COLO668 (cell line): Measurements from ENCODE around the gene AMACR.

Experiments used
- DNase-seq: peaks from one replicate; lab custom pipeline; 2025; ENCODE audit not compliant: unreplicated experiment; lab: John Stamatoyannopoulos, UW

AMACR gene

DNA sequence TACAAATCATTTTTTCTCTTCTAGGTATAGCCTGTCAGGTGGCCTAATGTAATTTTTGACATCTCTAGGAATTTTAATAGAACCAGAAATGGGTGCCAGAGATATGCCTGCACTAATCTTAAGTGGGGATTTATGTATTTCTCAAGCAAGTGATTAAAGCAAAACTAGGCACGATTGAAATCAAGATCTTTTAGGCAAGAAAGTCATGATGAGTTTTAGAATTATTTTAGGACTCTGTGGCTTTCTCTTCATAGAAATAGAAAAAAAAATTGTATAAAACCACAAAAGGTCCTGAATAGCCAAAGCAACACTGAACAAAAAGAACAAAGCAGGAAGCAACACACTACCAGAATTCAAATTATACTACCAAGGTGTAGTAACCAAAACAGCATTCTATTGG lies 952 bp upstream of the AMACR start:
- no peak for DNase-seq

DNA sequence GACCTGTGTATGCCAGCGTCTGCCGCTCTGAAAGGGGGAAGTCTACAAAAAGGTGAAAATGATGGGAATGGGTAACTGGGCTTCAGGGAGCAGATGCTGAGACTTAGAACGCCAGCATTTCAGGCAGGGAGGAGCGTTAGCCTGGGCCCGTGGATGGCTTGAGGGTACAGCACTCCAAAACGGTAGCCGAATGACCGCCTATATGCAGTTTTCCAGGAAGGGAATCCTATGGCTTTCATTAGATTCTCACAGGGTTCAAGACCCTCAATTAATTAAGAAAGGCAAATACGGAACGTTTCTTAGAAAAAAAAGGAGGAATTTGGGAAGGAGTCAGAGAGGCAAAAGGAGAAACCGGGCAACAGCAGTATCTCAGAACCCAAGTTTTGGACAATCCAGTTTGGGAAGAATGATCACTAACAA lies 639 bp downstream of the AMACR start:
- peak; percentile 19 for DNase-seq

DNA sequence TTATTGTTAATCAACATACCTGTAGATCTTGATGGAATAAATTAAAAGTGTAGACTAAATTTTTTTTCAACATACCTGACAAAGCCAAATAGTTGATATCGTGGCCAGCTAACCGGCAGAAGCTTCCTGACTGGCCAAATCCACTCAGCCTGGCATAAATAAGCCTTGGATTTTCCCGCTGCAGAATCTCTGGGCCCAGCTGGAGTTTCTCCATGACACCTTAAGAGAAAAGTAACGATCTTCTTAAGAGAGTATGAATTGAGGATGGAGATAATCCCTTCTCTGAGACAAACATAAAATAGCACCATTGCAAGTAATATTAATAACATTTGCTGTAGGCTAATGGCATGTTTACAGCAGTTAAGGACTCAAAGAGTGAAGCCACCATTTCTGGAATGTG lies 2.2 kb downstream of the AMACR start:
- no peak for DNase-seq

DNA sequence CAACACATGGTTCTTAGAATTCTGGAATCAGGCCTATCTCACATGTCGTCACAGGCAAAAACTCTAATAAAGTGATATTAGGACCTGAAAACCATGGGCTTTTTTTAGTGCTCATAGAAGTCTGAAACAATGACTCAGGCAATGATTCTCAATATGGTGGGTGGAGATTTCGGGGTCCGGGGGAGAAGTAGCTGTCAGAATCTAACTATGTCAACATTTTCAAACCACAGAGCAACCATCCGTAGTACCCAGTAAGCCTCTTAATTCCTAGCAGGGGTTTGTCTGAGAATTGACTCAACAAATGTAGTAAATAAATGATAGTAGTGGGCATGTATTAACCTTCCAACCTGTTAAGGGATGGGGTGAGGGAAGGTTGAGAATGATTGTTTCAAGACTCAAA lies 2.6 kb downstream of the AMACR start:
- no peak for DNase-seq

DNA sequence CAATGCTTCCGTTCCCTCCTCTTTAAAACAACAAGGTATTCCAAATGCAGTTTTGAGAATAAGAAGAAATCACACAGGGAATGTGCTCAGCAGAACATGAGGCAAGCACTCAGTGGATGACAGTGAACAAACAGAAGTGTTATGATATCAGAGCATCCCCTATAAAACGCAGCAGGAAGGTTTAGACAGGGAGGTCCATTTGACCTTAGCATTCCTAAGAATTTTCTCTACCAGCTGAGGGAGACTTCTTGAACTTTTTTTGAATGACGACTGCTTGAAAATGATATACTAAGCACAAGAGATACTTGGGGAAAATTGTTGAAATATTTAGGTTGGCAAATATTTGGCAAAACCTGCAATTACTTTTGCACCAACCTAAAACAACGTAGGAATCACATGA lies 3.9 kb downstream of the AMACR start:
- DNase-seq = no peak

DNA sequence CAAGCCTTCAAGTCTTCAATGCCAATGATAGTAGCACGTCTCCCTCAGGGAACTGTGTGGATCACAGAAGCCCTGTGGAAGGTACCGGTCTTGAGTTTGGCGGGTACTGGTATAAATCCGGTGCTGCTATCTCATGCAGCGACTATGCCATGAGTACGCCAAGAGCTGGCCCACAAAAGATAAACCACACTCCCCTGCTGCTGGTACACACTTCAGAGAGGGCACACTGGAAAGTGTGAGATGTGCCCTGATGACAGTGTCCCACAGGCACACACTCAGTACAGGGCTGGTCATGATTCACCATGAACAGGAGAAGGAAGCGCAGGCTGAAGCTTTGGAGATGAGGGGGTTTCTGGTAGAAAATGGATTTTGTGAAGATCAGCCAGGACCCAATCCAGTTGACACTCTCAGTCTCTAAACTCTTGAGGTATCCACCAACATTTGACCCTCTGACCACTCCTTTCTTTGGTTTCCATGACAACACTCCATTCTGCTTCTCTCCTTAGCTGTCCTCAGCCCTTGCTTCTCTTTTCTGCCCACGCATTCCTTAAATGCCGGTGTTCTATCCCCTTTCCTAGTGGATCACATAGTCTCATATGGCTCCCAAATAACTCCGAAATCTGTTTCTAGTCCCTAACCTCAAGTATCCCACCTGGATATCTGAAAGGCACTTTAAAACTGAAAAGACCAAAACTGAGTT lies 5.1 kb downstream of the AMACR start:
- no peak for DNase-seq

DNA sequence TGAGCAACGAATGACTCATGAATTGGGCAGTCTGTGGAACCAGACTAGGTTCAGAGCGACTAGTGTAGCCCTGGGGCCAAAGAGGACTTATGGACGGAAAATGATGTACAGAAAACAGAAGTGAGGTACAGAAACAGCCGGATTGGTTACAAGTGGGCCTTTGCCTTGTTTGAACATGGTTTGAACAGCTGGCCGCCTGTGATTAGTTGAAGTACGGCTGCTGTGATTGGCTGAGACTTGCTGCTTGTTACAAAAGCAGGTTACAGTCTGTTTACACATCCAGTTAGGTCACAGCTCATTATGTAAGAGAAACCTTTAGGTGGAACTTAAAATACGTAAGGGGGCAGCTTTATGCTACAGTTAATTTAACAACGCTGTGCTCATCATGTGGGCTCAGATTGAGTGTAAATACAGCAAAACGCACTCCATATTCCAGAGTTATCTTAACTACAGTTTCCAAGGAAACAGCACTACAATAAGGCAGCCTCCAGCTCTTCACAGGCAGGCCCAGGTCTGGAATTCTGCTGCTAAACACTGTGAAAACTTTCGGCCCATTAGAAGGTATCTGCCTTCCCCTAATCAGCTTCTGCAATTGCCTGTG lies 6.5 kb downstream of the AMACR start:
- peak; percentile 91 for DNase-seq

DNA sequence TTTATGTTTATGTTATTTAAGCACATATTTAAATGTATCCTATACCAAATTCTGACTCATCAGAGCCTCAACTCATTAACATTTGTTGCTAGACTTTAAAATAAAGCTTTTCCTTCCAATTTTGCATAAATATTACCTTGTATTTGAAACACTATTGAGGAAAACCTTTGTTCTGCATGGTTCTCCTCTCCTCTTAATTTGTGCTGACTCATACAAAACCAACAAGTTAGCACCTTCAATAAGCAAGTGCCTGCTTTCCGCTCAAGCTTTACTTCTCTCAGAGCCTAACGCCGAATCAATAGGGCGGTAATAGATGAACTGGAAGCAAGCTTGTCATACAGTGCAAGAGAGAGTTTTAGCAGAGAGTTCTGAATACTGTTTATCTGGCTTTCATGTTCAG lies 7.9 kb downstream of the AMACR start:
- no peak for DNase-seq

DNA sequence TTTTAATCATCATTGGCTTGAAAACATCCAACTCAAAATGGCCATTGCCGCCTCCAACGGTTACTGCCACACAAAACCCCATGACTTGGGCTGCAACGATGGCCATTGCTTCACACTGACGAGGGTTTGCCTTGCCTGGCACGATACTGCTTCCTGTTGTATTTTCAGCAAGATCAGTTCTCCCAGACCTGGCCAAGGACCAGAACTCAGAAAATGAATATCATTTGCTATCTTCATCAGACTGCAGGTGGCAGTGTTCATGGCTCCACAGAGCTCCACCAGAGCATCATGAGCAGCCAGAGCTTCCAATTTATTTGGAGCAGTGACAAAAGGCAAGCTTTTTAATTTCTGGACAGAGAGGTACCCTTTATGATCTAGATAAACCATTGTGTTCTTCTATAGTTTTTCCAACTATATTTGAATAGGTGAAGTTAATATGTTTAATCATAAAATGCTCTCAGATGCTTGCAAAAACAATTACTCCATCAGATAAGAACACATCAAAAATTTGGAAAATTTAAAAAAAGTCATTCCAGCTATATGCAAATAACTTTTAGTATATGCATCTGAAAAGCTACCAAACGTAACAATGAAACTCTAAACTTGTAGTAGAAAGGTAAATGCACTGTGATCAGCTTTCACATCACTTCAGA lies 10.4 kb downstream of the AMACR start:
- DNase-seq = peak; percentile 27

DNA sequence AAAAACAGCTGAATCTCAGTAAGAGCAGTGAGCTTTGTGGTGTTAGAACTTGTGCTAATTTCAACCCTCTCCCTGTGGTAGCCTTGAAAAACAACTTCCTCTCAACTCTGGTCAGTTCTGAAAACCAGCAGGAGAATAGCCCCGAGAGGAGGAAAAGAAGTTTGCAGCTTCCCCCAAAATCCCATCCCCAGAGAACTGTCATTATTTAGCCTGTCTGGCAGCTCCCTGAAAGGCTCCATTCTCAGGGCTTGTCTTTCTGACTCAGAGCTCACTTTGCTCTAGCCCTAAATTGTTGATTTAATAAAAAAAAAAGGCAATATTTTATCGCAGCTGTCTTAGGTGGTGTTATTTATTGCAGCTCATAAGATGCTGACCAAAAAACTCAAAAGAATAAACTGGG lies 12.0 kb downstream of the AMACR start:
- no peak for DNase-seq

DNA sequence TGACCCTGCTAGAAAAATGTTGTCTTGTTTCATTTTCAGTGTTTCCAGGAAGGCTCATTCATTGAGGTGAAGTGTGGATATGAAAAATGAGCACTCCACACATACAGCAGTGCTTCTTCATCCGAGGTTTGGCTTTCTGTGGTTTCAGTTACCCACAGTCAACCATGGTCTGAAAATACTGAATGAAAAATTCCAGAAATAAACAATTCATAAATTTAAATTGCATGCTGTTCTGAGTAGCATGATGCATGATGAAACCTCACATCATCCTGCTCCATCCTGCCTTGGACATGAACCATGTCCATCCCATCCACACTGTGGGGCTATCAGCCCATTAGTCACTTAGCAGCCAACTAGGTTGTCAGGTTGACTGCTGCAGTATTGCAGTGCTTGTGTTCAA lies 13.0 kb downstream of the AMACR start:
- DNase-seq = no peak

DNA sequence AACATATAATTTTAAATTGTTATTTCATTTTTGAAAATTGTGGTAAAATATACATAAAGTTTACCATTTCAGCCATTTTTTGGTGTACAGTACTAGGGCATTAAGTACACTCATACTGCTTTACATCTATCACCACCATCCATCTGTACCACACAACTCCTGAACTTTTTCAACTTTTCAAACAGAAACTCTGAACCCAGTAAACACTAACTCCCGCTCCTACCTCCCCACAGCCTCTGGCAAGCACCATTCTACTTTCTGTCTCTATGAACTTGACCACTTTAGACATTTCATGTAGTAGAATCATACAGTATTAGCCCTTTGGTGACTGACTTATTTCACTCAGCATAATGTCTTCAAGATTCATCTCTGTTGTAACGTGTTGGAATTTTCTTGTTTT lies 15.0 kb downstream of the AMACR start:
- no peak for DNase-seq

DNA sequence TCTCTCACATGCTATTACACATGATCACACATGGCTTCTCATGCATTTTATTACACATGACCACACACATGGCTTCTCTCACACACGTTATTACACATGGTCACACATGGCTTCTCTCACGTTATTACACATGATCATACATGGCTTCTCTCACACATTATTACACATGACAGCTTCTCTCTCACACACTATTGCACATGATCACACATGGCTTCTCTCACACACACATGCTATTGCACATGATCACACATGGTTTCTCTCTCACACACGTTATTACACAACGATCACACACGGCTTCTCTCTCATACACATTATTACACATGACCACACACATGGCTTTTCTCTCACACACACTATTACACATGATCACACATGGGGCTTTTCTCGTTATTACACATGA lies 22.4 kb downstream of the AMACR start:
- DNase-seq = no peak

DNA sequence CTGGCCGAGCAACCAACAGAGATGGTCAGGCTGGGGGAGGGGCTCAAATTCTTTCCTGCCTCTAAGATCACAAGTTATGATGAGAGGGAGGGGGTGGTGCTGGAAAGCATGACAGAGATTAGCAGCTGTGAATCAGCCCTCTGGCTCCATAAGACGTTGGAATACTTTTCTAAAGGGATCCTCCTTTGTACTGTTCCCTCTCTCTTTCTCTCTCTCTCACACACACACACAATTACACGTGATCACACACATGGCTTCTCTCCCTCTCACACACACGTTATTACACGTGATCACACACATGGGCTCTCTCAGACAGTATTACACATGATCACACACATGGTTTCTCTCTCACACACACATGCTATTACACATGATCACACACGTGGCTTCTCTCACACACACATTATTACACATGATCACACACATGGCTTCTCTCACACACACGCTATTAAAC lies 23.2 kb downstream of the AMACR start, which contains the start of gene SLC45A2:
TSS of gene SLC45A2 (minus strand) at position 23 of the 454 bp plus-strand sequence. CDS start 110 bp downstream, outside the sequence.
- no peak for DNase-seq

DNA sequence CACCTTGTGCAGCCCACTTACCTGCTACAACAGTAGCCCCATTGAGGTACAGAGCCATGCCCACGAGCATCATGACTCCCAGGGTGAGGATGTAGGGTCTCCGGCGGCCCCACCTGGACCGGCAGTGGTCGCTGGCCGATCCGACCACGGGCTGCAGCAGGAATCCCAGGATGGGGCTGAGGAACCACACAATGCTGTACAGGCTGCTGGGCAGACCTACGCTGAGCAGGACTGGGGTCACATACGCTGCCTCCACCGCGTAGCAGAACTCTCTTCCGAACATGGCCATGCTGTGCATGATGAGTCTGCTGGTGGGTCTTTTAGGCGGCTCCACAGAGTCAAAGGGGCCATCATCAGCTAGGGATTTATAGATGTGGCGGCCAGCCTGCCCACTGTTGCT lies 23.7 kb downstream of the AMACR start:
- no peak for DNase-seq

DNA sequence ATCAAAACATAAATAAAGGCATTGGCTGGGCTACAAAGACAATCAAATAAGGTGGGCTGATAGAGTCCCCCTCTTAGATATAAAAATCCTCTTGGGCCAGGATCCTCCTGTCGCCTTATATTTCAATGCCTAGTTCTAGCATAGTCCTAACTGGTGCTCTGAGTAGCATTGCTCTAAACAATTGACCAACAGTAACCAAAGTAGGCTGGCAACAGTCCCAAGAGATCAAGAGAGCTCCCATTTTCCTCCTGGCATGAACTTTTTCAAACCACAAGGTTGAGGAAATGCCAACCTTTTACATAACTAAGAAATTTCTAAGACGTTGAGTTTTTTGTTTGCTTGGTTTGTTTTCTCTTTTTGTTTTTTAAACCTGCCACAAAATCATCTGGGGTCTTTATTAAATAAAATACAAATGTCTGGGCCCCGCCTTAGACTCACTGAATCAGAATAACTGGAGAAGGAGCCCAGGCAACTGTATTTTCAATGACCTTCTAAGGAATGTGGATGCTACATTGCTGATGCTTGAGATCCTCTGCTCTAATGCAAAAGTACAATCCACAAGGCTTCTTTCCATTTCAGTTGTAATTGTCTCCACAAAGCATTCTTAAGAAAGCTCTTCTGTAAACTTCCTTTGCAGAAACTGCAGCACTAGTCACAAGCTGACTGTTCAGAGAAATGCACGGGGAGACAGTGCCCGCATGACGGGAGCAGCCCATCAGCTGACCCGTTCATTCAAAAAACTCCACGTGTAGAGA lies 26.3 kb downstream of the AMACR start:
- no peak for DNase-seq

DNA sequence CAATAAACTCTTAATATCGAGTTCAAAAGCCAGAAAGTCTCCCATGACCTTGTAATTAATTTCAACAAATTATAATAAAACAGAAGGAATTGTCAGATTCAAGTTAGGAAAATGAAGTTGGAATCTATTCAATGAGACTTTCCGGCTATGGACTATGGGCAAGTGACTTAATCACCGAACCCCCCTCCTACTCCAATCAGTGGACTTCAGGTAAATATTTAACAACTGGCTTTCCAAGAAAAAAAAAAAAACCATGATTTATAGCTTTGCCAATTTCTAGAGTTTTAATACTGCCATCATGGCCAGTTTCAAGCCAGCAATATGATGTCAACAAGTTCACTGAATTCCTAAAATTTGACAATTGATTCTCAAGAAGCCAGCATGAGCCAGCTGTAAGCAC lies 27.8 kb downstream of the AMACR start:
- DNase-seq = no peak

DNA sequence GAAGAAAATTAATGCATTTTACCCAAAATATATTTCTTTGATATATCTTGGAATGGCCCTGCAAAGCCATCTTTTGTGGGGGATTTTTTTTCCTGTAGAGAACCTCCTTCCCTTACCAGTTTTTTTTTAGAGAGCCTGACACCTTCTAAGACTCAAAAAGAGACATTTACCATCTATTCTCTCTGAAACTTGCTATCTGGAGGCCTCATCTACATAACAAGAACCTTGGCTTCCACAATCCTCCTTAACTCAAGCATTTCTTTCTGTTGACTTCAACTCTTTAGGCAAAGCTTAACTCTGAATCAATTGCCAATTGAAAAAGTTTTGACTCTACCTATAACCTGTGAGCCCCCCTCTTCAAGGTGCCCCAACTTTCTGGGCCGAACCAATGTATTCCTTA lies 29.5 kb downstream of the AMACR start:
- DNase-seq = no peak

DNA sequence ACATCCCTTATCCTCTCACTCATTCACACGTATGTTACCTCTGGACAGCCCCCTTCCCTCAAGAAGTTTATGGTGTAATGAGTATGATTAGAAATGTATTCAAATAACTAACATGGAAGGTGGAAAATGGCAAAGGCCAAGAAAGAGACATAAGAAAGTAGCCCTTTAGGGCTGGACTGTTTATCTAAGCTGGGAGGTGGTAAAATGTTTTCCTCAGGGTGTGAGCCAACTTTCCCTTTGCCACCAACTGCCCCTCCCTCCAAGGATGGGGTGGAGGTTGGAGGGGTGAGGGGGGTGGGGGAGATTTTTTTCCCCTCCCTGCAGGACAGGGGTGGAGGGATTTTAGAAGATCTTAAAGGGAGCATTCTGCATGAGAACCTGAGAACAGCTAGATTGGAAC lies 31.5 kb downstream of the AMACR start:
- DNase-seq = no peak

DNA sequence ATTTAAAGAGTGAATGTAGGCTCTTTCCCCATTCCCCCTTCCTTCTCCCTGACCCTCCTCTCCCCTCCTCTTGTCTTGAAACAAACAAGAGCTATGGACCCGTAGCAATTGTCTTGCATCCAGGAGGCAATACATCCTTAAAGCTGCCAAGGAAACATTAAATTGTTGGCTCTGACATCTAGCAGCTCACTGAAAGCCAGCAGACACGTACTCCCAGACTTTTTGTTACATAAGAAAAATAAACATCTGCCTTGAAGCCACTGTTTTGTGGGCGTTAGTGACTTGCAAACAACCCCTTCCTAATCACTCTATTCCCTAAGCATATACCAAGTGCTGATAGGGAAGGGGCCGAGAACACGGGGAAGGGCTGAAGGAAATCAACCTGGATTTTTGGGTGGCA lies 32.0 kb downstream of the AMACR start:
- no peak for DNase-seq

DNA sequence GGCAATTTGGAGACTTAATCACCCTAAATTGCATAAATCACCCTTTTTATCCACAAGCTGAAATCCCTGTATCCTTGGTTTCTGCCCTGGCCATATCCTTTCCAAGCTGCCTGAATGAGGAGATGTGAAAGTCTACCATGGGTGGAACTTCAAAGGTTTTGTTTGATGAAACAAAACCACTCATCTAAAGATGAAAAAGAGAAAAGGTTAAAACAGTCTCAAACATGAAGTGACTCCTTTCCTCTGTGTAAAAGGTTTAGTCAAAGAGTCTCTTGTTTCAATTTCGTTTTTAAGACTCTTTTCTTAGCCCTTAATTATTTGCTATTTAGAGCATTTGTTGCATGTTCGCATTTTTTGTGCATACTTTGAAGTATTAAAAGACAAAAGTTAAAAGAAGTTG lies 34.6 kb downstream of the AMACR start:
- no peak for DNase-seq
